ENCODE measurements around the gene CAMK1D. TPM values are rescaled to one million over a fixed set of nuclear protein-coding genes. Genes with fewer than 3 reads are reported as not detected.
"Not testable (repeated sequence)": the region's sequence is repeated elsewhere in the genome, so short reads cannot be mapped to it uniquely, and the experiment has no call there.

The CAMK1D gene
- total RNA-seq, 1 donor from 2014 or later: 8.9 TPM

DNA sequence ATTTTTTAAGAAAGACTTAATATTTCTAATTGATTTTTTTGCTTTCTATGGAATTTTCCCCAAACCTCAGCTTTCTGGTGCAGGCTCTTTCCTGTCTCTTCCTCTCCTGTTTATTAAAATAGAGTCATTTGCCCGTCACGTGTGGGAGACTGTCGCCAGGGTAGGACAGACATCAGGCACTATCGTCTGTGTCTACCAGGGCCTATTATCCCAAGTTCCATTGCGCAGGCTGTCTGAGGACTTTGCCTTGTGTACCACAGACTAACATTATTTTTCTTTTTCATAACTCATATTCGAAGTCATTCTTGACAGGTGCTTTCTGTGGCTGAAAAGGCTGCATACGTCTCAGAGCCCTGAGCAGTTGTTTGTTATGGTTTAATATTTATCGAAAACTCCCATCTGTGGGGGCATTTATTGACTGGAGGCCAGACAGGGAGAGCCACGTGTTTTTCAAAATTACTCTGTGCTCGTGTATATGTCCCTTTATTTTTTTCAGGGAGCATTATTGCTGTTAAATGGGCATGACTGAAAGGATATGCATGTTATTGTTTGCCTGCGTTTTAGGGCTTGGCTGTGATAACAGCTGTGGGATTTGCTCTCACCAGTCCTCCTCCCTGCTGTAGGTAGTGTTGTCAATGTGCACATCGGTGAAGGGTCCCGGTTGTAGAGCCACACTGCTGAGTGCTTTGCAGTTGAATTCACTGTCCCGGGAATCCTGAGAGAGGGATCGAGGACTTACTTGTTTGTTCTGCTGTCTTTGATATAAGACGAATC is 89.8 kb downstream of the CAMK1D start:
- ATAC-seq: no peak
- no peak for DNase-seq
- intact Hi-C loops (cut with micrococcal nuclease): no loop called here

DNA sequence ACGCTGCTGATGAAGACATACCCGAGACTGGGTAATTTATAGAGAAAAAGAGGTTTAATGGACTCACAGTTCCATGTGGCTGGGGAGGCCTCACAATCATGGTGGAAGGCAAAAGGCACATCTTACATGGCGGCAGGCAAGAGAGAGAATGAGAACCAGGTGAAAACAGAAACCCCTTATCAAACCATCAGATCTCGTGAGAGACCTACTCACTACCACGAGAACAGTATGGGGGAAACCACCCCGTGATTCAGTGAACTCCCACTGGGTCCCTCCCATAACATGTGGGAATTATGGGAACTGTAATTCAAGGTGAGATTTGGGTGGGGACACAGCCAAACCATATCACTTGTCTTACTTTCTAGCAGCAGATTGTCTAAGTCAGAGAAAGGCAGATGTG is 90.4 kb downstream of the CAMK1D start:
- DNase-seq; intact Hi-C loops (cut with micrococcal nuclease); ATAC-seq: not testable (repeated sequence)

DNA sequence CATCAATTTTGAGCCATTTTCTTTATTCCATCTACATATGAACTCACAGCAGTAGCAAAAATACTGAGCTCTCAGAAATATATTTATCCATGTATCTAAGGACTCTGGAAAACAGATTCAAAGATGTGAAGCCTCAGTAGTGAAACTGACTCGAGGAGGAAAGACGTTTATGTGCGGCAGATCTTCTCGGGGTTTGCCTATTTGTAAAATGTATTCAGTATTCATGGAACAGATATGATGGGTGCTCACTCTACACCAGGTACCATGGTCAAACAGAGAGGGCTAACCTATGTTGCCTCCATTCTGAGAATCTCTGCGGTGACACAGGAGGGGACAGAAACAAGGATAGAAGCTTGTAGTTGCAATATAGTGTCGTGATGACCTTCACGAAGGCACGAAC is 93.7 kb downstream of the CAMK1D start:
- DNase-seq: no peak
- intact Hi-C loops (cut with micrococcal nuclease): no loop called here
- ATAC-seq: no peak

DNA sequence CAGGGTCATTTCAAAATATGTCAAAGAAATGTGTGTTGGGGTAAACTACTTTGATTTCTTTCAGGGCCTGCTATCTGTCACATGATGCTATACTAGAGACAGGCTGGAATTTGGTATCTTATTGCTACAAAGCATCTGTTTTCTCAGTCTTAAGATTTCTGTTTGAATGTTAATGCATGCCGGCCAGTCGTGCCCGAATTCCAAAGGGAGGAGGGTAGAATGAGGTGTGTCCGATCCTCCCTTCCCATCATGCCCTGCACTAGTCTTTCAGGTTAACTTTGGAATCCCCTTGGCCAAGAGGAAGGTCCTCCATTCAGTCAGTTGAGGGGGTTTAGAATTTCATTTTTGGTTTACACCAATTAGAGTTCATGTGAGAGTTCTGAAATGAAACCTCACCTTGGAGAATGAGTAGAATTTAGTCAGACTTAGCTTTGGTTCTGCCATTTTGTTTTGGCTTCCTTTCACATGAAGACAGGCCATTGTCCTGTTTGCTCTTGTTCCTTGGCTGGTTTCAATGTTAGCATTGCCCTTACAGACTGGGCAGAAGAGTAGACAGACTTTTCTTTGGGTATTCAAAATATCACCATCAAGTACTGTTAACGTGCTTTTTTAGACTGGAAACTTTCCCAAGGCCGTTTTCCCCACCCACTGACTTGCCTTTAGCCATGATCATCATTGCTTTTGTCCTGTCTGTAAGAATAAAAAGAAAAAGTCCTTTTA is 95.8 kb downstream of the CAMK1D start:
- DNase-seq (no peak), ATAC-seq (no peak)
- intact Hi-C loops (cut with micrococcal nuclease): no loop called here

GRCh38 chr10:12445701-12446334 is 96.5 kb downstream of the CAMK1D start:
- DNase-seq: no peak

GRCh38 chr10:12448340-12448728 is 99.0 kb downstream of the CAMK1D start:
- intact Hi-C loops (cut with micrococcal nuclease): no loop called here
- no peak for DNase-seq
- ATAC-seq: no peak

More at GRCh38 chr10:12445701-12446334, 96.5 kb downstream of the CAMK1D start:
- peak; percentile 38 for ATAC-seq
- intact Hi-C loops (cut with micrococcal nuclease): no loop called here

- DNase-seq (no peak), ATAC-seq (peak; percentile 21)
- intact Hi-C loops (cut with micrococcal nuclease): no loop called here
Measured at GRCh38 chr10:12448729-12449391, 99.5 kb downstream of the CAMK1D start.

GRCh38 chr10:12455318-12455717 is 106.0 kb downstream of the CAMK1D start:
- ATAC-seq: no peak
- no peak for DNase-seq
- intact Hi-C loops (cut with micrococcal nuclease): no loop called here

GRCh38 chr10:12455766-12456165 is 106.4 kb downstream of the CAMK1D start:
- intact Hi-C loops (cut with micrococcal nuclease): no loop called here
- ATAC-seq: no peak
- no peak for DNase-seq

DNA sequence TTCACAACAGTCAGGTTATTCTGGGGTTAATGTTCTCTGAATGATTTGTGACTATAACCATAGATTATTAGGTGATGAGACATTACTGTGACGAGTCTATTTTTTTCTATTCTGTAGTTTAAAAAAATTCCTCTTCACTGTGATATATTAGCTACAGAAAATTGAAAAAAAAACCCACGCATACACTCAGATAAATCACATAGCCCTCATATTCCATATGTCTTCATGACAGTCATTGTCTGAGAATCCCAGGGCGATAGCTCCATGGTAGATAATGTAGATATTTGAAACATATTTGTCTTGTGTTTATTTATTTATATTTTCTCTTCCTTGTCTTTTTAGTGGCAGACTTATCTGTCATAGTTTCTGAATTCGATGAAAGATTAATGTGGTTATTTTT is 110.0 kb downstream of the CAMK1D start:
- ATAC-seq: no peak
- DNase-seq: no peak
- intact Hi-C loops (cut with micrococcal nuclease): no loop called here

DNA sequence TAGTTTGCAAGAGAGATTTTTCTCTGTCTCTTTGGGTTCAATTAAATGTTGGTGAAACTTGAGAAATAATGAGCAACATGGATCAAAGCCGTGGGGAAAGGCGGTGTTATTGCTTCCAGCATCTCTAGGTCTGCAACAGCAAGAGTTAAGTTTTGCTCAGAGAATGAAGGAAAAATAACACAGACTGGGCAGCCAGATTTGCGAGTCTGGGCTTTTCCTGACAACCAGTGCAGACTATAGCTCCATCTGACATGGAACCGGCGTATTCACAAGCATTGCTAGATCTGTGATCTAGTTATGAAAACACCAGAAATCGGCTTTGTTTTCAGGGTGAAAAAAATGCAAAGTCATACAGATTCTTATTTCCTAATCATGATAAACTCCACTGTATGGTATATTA is 110.4 kb downstream of the CAMK1D start:
- DNase-seq (no peak), ATAC-seq (no peak)
- intact Hi-C loops (cut with micrococcal nuclease): no loop called here

GRCh38 chr10:12463459-12463838 is 114.1 kb downstream of the CAMK1D start:
- intact Hi-C loops (cut with micrococcal nuclease): no loop called here
- ATAC-seq: no peak
- no peak for DNase-seq

- ATAC-seq (no peak), DNase-seq (no peak)
- intact Hi-C loops (cut with micrococcal nuclease): no loop called here
Measured at GRCh38 chr10:12465385-12466136, 116.2 kb downstream of the CAMK1D start.

- intact Hi-C loops (cut with micrococcal nuclease): no loop called here
- ATAC-seq: no peak
- DNase-seq: no peak
Measured at GRCh38 chr10:12466704-12467305, 117.5 kb downstream of the CAMK1D start.

GRCh38 chr10:12469345-12469744 is 120.0 kb downstream of the CAMK1D start:
- intact Hi-C loops (cut with micrococcal nuclease): no loop called here
- ATAC-seq (no peak), DNase-seq (no peak)

GRCh38 chr10:12470719-12471118 is 121.4 kb downstream of the CAMK1D start:
- no peak for ATAC-seq
- intact Hi-C loops (cut with micrococcal nuclease): no loop called here
- DNase-seq: no peak

DNA sequence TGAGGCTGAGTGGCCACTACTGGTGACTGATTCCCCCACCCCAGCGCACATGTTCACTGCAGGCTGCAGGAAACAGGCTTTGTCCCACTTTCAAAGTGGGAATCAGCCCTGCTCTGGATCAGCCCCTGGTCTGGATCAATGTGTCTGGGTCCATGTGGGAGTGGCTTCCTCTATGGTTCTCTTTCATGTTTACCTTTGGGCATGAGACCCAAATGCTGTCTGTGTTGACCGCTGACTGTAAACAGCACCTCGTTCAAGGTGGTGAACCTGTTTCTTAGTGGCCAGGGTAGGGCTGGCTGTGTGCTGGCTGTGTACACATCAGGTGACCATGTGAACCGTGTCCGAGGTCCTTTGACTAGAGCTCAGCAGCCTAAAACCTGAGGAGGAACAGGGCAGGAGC is 121.8 kb downstream of the CAMK1D start:
- ATAC-seq (no peak), DNase-seq (no peak)
- intact Hi-C loops (cut with micrococcal nuclease): no loop called here

DNA sequence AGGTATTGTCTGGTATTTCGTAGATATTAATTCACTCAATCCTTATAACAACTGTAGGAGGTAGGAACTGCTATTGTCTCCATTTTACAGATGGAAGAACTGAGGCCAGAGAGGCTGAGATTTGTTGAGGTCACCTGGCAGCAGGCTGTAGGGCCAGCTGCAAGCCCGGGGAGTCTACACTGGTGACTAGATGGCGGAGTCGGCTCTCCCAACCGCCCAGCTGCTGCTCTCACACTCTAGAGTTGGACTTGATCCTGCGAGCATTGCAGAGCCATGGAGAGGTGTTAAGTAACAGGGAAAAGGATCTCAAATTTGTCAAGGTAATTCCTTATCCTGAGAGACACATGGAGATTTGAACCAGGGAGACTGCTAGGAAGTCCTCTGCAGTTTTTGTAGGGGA is 124.1 kb downstream of the CAMK1D start:
- DNase-seq (no peak), ATAC-seq (no peak)
- intact Hi-C loops (cut with micrococcal nuclease): no loop called here

Measured in left ventricle myocardium superior (tissue), 1 donor.